Measurements from ENCODE around the gene ASTN2.

- TF ChIP-seq CTCF (IDR thresholded peaks at IDR 0.05), result no peak
- no peak for TF ChIP-seq EP300 (IDR thresholded peaks at IDR 0.05)
- no peak for TF ChIP-seq POLR2A (IDR thresholded peaks at IDR 0.05)
Observed at GRCh38 chr9:117169089-117169621, 245.7 kb downstream of the ASTN2 start.
